HCT116 (cell line): Measurements from ENCODE around the gene SLC34A3.

ENCODE experiments used
- CEBPB ChIP-seq: IDR thresholded peaks from 2 replicates; pipeline ENCODE4 v1.6.1; 2012; ENCODE audit warnings: low read depth
- EGR1 ChIP-seq: IDR thresholded peaks from 2 replicates; pipeline ENCODE4 v1.6.1; 2012; ENCODE audit warnings: low read depth
- EZH2 ChIP-seq: fragments of 200-600 bp; sonication (generic); IDR thresholded peaks from 2 replicates; pipeline ENCODE4 v1.6.1; 2017; ENCODE audit warnings: antibody characterized with exemption, mixed run types
- EZH2phosphoT487 ChIP-seq: fragments of 200-600 bp; IDR thresholded peaks from 2 replicates; pipeline ENCODE4 v1.6.1; 2018; ENCODE audit warnings: antibody characterized with exemption, borderline replicate concordance
- FOSL1 ChIP-seq: IDR thresholded peaks from 2 replicates; pipeline ENCODE4 v1.6.1; 2012; ENCODE audit warnings: low read depth
- JUND ChIP-seq: IDR thresholded peaks from 2 replicates; pipeline ENCODE4 v1.6.1; 2012
- POLR2A ChIP-seq: IDR thresholded peaks from 2 replicates; pipeline ENCODE4 v1.7.0; 2011; ENCODE audit warnings: borderline replicate concordance; ENCODE audit not compliant: insufficient read depth, insufficient read length; ENCODE audit errors: extremely low read depth
- POLR2AphosphoS5 ChIP-seq: IDR thresholded peaks from 2 replicates; pipeline ENCODE4 v1.6.1; 2011; ENCODE audit warnings: mild to moderate bottlenecking, low read depth, low read length, moderate library complexity
- RAD21 ChIP-seq: IDR thresholded peaks from 2 replicates; pipeline ENCODE4 v1.6.1; 2012; ENCODE audit warnings: low read depth, mild to moderate bottlenecking
- REST ChIP-seq: IDR thresholded peaks from 2 replicates; pipeline ENCODE4 v1.6.1; 2012; ENCODE audit warnings: low read depth
- YY1 ChIP-seq: IDR thresholded peaks from 2 replicates; pipeline ENCODE4 v1.6.1; 2011; ENCODE audit warnings: low read length, low read depth, moderate library complexity, mild to moderate bottlenecking; ENCODE audit not compliant: insufficient replicate concordance; ENCODE audit errors: extremely low read depth
- TF ChIP-seq, protein P1 (sequence below), 3 experiments: fragments of 200-600 bp in 1 of 3; sonication (generic) in 1 of 3; IDR thresholded peaks in 2 of 3; conservative IDR thresholded peaks in 1 of 3; 2 replicates each; pipeline ENCODE4 v1.5.1; 2012 to 2017; ENCODE audit warnings: low read depth in 2 of 3, low read length in 2 of 3, antibody characterized with exemption in 1 of 3, borderline replicate concordance in 1 of 3, control low read depth in 1 of 3, mild to moderate bottlenecking in 1 of 3, mixed read lengths in 1 of 3, mixed run types in 1 of 3, moderate library complexity in 1 of 3; ENCODE audit not compliant: insufficient read depth in 1 of 3
- TF ChIP-seq, protein P2 (sequence below): IDR thresholded peaks from 2 replicates; pipeline ENCODE4 v1.6.1; 2011; ENCODE audit warnings: mild to moderate bottlenecking, low read length, moderate library complexity; ENCODE audit not compliant: insufficient replicate concordance; ENCODE audit errors: extremely low read depth
- TF ChIP-seq, protein P3 (sequence below): IDR thresholded peaks from 2 replicates; pipeline ENCODE4 v1.6.1; 2012

DNA sequence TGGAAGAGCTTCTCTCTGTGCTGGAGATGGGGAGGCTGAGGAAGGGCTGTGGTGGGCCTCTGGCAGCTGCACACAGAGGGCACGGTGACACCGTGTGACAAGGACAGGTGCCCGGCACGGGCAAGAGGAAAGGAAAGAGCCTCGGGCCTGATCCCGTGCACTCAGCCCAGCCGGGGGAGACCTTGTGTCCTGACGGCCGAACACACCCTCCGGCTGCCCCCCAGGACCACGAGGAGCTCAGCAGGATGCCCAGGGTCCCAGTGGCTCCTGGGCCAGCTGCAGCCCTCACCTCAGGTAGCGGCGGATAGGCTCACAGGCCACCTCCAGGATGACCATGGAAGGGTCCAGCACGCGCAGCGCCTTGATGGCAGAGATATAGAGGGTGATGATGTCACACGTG, 47.9 kb upstream of the SLC34A3 start:
- TF ChIP-seq POLR2AphosphoS5 (no peak), CEBPB (no peak), REST (no peak), EGR1 (no peak), RAD21 (no peak), EZH2phosphoT487 (no peak), POLR2A (no peak), EZH2 (no peak), YY1 (no peak), JUND (no peak), FOSL1 (no peak)
- TF ChIP-seq, protein P1, sequence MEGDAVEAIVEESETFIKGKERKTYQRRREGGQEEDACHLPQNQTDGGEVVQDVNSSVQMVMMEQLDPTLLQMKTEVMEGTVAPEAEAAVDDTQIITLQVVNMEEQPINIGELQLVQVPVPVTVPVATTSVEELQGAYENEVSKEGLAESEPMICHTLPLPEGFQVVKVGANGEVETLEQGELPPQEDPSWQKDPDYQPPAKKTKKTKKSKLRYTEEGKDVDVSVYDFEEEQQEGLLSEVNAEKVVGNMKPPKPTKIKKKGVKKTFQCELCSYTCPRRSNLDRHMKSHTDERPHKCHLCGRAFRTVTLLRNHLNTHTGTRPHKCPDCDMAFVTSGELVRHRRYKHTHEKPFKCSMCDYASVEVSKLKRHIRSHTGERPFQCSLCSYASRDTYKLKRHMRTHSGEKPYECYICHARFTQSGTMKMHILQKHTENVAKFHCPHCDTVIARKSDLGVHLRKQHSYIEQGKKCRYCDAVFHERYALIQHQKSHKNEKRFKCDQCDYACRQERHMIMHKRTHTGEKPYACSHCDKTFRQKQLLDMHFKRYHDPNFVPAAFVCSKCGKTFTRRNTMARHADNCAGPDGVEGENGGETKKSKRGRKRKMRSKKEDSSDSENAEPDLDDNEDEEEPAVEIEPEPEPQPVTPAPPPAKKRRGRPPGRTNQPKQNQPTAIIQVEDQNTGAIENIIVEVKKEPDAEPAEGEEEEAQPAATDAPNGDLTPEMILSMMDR (IDR thresholded peaks at IDR 0.05 in 2 of 3, conservative IDR thresholded peaks at IDR 0.05 in 1 of 3; ENCODE audit: borderline replicate concordance in 1 of 3, insufficient read depth in 1 of 3, low read depth in 2 of 3, low read length in 2 of 3): no peak
- TF ChIP-seq, protein P2, sequence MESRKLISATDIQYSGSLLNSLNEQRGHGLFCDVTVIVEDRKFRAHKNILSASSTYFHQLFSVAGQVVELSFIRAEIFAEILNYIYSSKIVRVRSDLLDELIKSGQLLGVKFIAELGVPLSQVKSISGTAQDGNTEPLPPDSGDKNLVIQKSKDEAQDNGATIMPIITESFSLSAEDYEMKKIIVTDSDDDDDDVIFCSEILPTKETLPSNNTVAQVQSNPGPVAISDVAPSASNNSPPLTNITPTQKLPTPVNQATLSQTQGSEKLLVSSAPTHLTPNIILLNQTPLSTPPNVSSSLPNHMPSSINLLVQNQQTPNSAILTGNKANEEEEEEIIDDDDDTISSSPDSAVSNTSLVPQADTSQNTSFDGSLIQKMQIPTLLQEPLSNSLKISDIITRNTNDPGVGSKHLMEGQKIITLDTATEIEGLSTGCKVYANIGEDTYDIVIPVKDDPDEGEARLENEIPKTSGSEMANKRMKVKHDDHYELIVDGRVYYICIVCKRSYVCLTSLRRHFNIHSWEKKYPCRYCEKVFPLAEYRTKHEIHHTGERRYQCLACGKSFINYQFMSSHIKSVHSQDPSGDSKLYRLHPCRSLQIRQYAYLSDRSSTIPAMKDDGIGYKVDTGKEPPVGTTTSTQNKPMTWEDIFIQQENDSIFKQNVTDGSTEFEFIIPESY: no peak
- TF ChIP-seq, protein P3, sequence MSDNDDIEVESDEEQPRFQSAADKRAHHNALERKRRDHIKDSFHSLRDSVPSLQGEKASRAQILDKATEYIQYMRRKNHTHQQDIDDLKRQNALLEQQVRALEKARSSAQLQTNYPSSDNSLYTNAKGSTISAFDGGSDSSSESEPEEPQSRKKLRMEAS: no peak
